Cardiac fibroblast (primary cell): ENCODE data around the gene CDK2AP2.
"Not testable (repeated sequence)": the region's sequence is repeated elsewhere in the genome, so short reads cannot be mapped to it uniquely, and the experiment has no call there.

Source experiments
- DNase-seq, 2 donors: peaks; one replicate each; pipeline versions ENCODE4 v3.0.0 to v3.0.0-alpha.2; 2010; ENCODE audit warnings: low read depth in 2 of 2
- H3K4me3 ChIP-seq, 2 donors: replicated peaks in 1 of 2; 1 replicate in 1 of 2; 2 replicates in 1 of 2; pipeline ENCODE4 v1.5.1; 2011; ENCODE audit warnings: low read depth in 2 of 2, low read length in 2 of 2, mild to moderate bottlenecking in 2 of 2, moderate library complexity in 1 of 2
- TF ChIP-seq, protein P1 (sequence below): IDR thresholded peaks from one replicate; pipeline ENCODE4 v1.5.1; 2011; ENCODE audit warnings: low read depth, mild to moderate bottlenecking, low read length, inconsistent platforms

Gene CDK2AP2

GRCh38 chr11:67489885-67490726 is 17.9 kb downstream of the CDK2AP2 start:
- TF ChIP-seq, protein P1, sequence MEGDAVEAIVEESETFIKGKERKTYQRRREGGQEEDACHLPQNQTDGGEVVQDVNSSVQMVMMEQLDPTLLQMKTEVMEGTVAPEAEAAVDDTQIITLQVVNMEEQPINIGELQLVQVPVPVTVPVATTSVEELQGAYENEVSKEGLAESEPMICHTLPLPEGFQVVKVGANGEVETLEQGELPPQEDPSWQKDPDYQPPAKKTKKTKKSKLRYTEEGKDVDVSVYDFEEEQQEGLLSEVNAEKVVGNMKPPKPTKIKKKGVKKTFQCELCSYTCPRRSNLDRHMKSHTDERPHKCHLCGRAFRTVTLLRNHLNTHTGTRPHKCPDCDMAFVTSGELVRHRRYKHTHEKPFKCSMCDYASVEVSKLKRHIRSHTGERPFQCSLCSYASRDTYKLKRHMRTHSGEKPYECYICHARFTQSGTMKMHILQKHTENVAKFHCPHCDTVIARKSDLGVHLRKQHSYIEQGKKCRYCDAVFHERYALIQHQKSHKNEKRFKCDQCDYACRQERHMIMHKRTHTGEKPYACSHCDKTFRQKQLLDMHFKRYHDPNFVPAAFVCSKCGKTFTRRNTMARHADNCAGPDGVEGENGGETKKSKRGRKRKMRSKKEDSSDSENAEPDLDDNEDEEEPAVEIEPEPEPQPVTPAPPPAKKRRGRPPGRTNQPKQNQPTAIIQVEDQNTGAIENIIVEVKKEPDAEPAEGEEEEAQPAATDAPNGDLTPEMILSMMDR = no peak
- DNase-seq = no peak
- H3K4me3 ChIP-seq = no peak overlapping the region

DNA sequence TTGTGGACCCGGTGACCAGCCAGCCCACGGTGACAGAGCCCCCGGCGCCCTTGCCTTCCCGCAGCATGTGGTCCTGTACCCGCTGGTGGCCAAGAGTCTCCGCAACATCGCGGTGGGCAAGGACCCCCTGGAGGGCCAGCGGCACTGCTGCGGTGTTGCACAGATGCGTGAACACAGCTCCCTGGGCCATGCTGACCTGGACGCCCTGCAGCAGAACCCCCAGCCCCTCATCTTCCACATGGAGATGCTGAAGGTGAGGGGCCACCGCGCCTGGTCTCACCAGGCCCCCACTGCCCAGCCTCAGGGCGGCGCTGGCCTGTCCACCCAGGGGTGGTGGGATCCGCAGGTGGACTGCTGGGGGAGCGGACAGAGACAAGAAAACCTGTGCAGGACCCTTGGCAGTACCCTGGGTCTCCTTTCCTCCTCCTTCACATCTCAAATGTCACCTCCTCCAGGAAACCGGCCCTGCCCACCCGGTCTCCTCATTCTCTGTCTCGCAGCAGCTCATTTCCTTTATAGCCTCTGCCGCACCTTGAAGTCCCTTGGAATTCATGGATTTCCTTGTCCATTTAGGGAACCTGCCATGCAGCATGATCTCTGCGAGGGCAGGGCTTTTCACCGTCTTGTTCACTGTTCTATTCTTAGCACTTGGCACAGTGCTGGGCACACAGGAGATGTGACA is 18.6 kb downstream of the CDK2AP2 start:
- TF ChIP-seq, protein P1 = no peak
- no peak overlapping the region for H3K4me3 ChIP-seq
- no peak for DNase-seq

DNA sequence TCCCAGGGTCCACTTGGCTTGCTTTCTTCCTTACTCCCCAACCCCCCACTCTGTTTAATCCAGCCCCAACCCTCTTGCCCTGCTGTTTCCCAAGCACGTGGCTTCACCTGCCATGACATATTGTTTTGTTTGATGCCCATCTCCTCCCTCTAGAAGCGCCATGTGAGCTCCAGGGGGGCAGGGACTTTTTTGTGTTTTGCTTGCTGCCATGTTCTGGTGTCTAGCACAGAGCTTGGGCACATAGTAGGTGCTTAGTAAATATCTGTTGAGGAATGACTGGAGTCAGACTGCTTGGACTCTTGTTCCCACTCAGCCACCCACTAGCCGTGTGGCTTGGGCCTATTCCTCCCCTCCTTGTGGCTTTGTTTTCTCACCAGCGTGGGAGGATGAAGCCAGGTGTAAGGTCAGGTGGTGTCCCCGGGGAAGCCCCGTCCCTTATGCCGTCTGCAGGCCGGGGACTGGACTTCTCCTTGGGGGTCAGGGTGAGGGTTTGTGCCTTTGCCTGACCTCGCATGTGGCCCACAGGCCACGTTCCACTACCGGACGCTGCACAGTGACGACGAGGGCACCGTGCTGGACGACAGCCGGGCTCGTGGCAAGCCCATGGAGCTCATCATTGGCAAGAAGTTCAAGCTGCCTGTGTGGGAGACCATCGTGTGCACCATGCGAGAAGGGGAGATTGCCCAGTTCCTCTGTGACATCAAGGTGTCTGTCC is 21.3 kb downstream of the CDK2AP2 start:
- DNase-seq = no peak
- TF ChIP-seq, protein P1 = no peak
- no peak overlapping the region for H3K4me3 ChIP-seq

DNA sequence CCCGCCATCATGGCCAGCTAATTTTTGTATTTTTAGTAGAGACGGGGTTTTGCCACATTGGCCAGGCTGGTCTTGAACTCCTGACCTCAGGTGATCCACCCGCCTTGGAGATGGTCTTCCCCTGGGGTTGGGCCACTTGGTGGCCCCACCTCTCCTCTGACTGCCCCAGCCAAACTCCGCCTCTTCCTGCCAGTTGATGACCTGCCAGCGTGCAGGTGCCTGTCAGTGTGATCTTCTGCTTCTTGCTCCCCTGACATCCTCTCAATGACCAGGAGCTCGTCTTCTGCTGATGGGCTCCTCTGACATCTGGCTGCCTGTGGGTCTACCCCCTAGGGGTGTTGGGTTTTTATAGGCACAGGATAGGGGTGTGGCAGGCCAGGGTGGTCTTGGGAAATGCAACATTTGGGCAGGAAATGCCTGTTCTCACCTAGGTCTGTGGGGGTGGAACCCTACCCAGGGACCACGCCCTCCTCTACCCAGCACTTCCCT is 22.0 kb downstream of the CDK2AP2 start:
- not testable (repeated sequence) for H3K4me3 ChIP-seq, DNase-seq

DNA sequence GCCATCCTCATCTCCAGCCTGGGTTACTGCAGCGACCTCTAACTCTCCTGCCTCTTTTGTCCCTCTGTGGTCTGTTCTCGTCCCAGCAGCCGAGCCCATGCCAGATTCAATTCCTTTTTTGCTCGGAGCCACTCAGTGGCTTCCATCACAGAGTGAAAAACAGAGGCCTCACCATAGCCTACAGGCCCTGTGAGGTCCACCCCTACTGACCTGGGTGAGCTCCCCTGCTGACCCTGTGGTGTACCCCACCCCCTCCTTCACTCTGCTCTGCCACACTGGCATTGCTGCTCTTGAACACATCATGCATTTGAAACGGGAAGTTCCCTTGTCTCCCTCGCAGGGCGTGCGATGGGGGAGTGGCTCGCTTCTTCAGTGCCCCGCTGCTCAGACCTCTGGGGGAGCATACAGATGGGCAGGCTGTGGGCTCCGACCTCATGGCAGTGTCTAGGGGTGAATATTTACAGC is 23.1 kb downstream of the CDK2AP2 start:
- DNase-seq = no peak
- TF ChIP-seq, protein P1 = no peak
- no peak overlapping the region for H3K4me3 ChIP-seq

GRCh38 chr11:67483831-67484665 is 23.9 kb downstream of the CDK2AP2 start:
- DNase-seq = no peak
- TF ChIP-seq, protein P1 = no peak
- H3K4me3 ChIP-seq = peak overlapping the region in 1 of 2 donors; percentile 66
